ENCODE results near the gene UBXN7. TPM values are rescaled to one million over a fixed set of nuclear protein-coding genes. Genes with fewer than 3 reads are reported as not detected.
"Not testable (repeated sequence)": the region's sequence is repeated elsewhere in the genome, so short reads cannot be mapped to it uniquely, and the experiment has no call there.

Gene UBXN7
- total RNA-seq, 4 donors from 2014 or later: 6.5 to 85.0 (median 39.0) TPM

GRCh38 chr3:196399485-196399945, 32.7 kb downstream of the UBXN7 start:
- Histone ChIP-seq H3K4me3 (no peak overlapping the region), H3K36me3 (no peaks in the 10 kb centered on the region), H3K27me3 (no peaks in the 10 kb centered on the region), H3K27ac (no peak overlapping the region), H3K9me3 (no peaks in the 10 kb centered on the region), H3K4me1 (no peaks in the 10 kb centered on the region)
- no peak for TF ChIP-seq POLR2A (IDR thresholded peaks at IDR 0.05)
- TF ChIP-seq, protein P1, sequence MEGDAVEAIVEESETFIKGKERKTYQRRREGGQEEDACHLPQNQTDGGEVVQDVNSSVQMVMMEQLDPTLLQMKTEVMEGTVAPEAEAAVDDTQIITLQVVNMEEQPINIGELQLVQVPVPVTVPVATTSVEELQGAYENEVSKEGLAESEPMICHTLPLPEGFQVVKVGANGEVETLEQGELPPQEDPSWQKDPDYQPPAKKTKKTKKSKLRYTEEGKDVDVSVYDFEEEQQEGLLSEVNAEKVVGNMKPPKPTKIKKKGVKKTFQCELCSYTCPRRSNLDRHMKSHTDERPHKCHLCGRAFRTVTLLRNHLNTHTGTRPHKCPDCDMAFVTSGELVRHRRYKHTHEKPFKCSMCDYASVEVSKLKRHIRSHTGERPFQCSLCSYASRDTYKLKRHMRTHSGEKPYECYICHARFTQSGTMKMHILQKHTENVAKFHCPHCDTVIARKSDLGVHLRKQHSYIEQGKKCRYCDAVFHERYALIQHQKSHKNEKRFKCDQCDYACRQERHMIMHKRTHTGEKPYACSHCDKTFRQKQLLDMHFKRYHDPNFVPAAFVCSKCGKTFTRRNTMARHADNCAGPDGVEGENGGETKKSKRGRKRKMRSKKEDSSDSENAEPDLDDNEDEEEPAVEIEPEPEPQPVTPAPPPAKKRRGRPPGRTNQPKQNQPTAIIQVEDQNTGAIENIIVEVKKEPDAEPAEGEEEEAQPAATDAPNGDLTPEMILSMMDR (IDR thresholded peaks at IDR 0.05): no peak
- intact Hi-C loops (cut with DNase I; ENCODE audit: low total_unique reads): no loop called here
- no peak for DNase-seq

DNA sequence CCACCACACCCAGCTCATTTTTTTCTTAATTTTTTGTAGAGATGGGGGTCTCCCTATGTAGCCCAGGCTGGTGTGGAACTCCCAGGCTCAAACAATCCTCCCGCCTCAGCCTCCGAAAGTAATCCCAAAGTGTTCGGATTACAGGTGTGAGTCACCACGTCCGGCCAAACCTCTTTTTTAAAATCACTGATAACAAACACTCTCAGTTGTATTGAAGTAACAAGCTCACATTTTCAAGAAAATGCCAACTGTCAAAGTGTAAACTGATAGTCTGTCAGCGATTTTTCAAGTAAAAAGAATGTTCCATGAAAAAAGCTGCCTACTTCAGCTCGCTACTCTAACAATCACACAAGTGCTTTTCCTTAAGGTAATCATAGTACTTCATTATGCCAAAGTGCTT, 33.4 kb downstream of the UBXN7 start:
- DNase-seq: no peak
- H3K27ac ChIP-seq: no peak overlapping the region
- H3K4me1 ChIP-seq: no peaks in the 10 kb centered on the region
- intact Hi-C loops (cut with DNase I; ENCODE audit: low total_unique reads): no loop called here
- H3K27me3 ChIP-seq: no peaks in the 10 kb centered on the region
- H3K9me3 ChIP-seq: no peaks in the 10 kb centered on the region
- no peaks in the 10 kb centered on the region for H3K36me3 ChIP-seq
- H3K4me3 ChIP-seq: no peak overlapping the region
- TF ChIP-seq, protein P1 (IDR thresholded peaks at IDR 0.05): no peak
- TF ChIP-seq POLR2A (IDR thresholded peaks at IDR 0.05): no peak

DNA sequence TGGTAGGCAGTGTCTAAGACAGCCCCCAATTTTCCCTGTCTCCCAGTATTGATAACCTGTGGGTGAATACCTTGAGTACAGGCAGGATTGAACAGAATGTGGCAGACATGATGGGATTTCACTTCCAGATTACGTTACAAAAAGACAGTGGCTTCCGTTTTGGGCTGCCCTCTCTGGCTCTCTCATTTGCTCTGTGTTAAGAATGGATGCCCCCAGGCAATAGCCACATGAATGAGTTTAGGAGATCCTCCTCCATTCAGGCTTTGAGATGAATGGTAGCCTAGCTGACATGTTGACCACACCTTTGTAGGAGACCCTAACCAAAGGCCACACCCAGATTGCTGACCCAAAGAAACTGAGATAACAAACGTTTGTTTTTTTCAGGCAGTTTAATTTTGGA, 34.3 kb downstream of the UBXN7 start:
- no peaks in the 10 kb centered on the region for H3K4me1 ChIP-seq
- H3K4me3 ChIP-seq: no peak overlapping the region
- no peaks in the 10 kb centered on the region for H3K27me3 ChIP-seq
- intact Hi-C loops (cut with DNase I; ENCODE audit: low total_unique reads): no loop called here
- TF ChIP-seq, protein P1 (IDR thresholded peaks at IDR 0.05): no peak
- TF ChIP-seq POLR2A (IDR thresholded peaks at IDR 0.05): no peak
- DNase-seq: no peak
- H3K27ac ChIP-seq: no peak overlapping the region
- no peaks in the 10 kb centered on the region for H3K9me3 ChIP-seq
- no peaks in the 10 kb centered on the region for H3K36me3 ChIP-seq

- TF ChIP-seq, protein P1 (IDR thresholded peaks at IDR 0.05): no peak
- TF ChIP-seq POLR2A (IDR thresholded peaks at IDR 0.05): no peak
Observed at GRCh38 chr3:196390116-196390515, 42.1 kb downstream of the UBXN7 start.

GRCh38 chr3:196388956-196389355, 43.3 kb downstream of the UBXN7 start:
- Histone ChIP-seq H3K36me3 (no peaks in the 10 kb centered on the region), H3K9me3 (no peaks in the 10 kb centered on the region), H3K27ac (no peak overlapping the region), H3K4me1 (no peaks in the 10 kb centered on the region), H3K27me3 (no peaks in the 10 kb centered on the region), H3K4me3 (no peak overlapping the region)
- no peak for TF ChIP-seq POLR2A (IDR thresholded peaks at IDR 0.05)
- TF ChIP-seq, protein P1 (IDR thresholded peaks at IDR 0.05): no peak
- DNase-seq: no peak
- intact Hi-C loops (cut with DNase I; ENCODE audit: low total_unique reads): no loop called here

More at GRCh38 chr3:196390116-196390515, 42.1 kb downstream of the UBXN7 start:
- H3K4me3 ChIP-seq: no peak overlapping the region
- H3K9me3 ChIP-seq: no peaks in the 10 kb centered on the region
- intact Hi-C loops (cut with DNase I; ENCODE audit: low total_unique reads): no loop called here
- no peak overlapping the region for H3K27ac ChIP-seq
- H3K4me1 ChIP-seq: no peaks in the 10 kb centered on the region
- no peaks in the 10 kb centered on the region for H3K36me3 ChIP-seq
- no peak for DNase-seq
- no peaks in the 10 kb centered on the region for H3K27me3 ChIP-seq

DNA sequence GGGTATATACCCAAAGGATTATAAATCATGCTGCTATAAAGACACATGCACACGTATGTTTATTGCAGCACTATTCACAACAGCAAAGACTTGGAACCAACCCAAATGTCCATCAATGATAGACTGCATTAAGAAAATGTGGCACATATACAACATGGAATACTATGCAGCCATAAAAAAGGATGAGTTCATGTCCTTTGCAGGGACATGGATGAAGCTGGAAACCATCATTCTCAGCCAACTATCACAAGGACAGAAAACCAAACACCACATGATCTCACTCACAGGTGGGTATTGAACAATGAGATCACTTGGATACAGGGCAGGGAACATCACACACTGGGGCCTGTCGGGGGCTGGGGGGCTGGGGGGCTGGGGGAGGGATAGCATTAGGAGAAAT, 44.3 kb downstream of the UBXN7 start:
- H3K27ac ChIP-seq; intact Hi-C loops (cut with DNase I; ENCODE audit: low total_unique reads); H3K36me3 ChIP-seq; H3K27me3 ChIP-seq; DNase-seq; H3K9me3 ChIP-seq; H3K4me3 ChIP-seq; H3K4me1 ChIP-seq: not testable (repeated sequence)

GRCh38 chr3:196386797-196387196, 45.4 kb downstream of the UBXN7 start:
- intact Hi-C loops (cut with DNase I; ENCODE audit: low total_unique reads); H3K27me3 ChIP-seq; H3K4me1 ChIP-seq; H3K4me3 ChIP-seq; H3K36me3 ChIP-seq; H3K27ac ChIP-seq; H3K9me3 ChIP-seq; DNase-seq: not testable (repeated sequence)

- H3K4me3 ChIP-seq; H3K27me3 ChIP-seq; intact Hi-C loops (cut with DNase I; ENCODE audit: low total_unique reads); H3K36me3 ChIP-seq; H3K27ac ChIP-seq; H3K9me3 ChIP-seq; DNase-seq; H3K4me1 ChIP-seq: not testable (repeated sequence)
Observed at GRCh38 chr3:196386034-196386433, 46.2 kb downstream of the UBXN7 start.

DNA sequence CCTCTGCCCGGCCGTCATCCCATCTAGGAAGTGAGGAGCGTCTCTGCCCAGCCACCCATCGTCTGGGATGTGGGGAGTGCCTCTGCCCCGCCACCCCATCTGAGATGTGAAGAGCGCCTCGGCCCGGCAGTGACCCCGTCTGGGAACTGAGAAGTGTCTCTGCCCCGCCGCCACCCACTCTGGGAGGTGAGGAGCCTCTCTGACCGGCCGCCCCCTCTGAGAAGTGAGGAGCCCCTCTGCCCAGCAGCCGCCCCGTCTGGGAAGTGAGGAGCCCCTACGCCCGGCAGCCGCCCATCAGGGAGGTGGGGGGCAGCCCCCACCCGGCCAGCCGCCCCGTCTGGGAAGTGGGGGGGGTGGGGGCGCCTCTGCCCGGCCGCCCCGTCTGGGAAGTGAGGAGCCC, 46.8 kb downstream of the UBXN7 start:
- H3K4me1 ChIP-seq; intact Hi-C loops (cut with DNase I; ENCODE audit: low total_unique reads); DNase-seq: not testable (repeated sequence)

More for the DNA sequence above, 46.8 kb downstream of the UBXN7 start:
- H3K36me3 ChIP-seq, H3K9me3 ChIP-seq, H3K27me3 ChIP-seq, H3K27ac ChIP-seq, H3K4me3 ChIP-seq: not testable (repeated sequence)
